GM23248 (cell line): ENCODE measurements around the gene KDM8.

Source experiments
- EZH2 ChIP-seq: fragments of 200-600 bp; sonication (generic); IDR thresholded peaks from 2 replicates; pipeline ENCODE4 v1.6.1; 2018; ENCODE audit warnings: antibody characterized with exemption, mild to moderate bottlenecking; ENCODE audit not compliant: insufficient read depth, poor library complexity, severe bottlenecking
- EZH2phosphoT487 ChIP-seq: fragments of 200-600 bp; sonication (generic); IDR thresholded peaks from 2 replicates; pipeline ENCODE4 v1.6.1; 2018; ENCODE audit warnings: antibody characterized with exemption, moderate library complexity, mild to moderate bottlenecking, low read depth; ENCODE audit not compliant: insufficient read depth

- no peak for TF ChIP-seq EZH2
- no peak for TF ChIP-seq EZH2phosphoT487
Measured at GRCh38 chr16:27156579-27156978, 46.7 kb upstream of the KDM8 start.
